DMS153 treated with DMSO at 0.1 percent for 48 hours (cell line): ENCODE results near the gene DRICH1.
"Not testable (repeated sequence)": the region's sequence is repeated elsewhere in the genome, so short reads cannot be mapped to it uniquely, and the experiment has no call there.

Experiments
- DNase-seq: peaks from one replicate; lab custom pipeline; 2025; ENCODE audit not compliant: unreplicated experiment; lab: John Stamatoyannopoulos, UW

DRICH1 gene

GRCh38 chr22:23651676-23652075 is 19.6 kb upstream of the DRICH1 start:
- no peak for DNase-seq

DNA sequence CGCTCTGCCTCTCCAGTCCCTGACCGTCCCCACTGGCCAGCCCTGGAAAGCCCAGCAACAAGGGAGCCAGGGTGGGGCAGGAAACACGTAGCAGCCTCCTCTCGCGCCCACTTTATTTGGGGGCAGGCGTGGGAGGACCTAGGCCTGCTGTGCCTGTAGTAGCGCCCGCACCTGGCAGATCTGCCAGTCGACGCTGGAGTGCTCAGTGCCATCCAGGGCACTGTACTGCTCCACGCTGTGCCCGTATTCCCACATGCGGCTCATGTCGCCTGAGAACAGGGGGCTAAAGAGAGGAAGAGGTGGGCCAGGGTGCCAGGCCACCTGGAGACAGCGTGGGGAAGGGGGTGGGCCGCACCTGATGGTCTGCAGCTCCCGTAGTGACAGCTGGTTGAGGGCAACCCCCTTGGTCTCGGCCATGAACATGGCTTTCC is 17.0 kb upstream of the DRICH1 start:
- no peak for DNase-seq

DNA sequence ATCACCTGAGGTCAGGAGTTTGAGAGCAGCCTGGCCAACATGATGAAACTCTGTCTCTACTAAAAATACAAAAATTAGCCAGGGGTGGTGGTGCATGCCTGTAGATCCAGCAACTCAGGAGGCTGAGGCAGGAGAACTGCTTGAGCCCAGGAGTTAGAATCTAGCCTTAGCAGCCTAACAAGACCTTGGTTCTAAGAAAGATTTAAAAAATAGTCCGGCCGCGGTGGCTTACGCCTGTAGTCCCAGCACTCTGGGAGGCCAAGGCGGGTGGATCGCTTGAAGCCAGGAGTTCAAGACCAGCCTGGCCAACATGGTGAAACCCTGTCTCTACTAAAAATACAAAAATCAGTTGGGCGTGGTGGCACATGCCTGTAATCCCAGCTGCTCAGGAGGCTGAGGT is 14.4 kb upstream of the DRICH1 start:
- not testable (repeated sequence) for DNase-seq

DNA sequence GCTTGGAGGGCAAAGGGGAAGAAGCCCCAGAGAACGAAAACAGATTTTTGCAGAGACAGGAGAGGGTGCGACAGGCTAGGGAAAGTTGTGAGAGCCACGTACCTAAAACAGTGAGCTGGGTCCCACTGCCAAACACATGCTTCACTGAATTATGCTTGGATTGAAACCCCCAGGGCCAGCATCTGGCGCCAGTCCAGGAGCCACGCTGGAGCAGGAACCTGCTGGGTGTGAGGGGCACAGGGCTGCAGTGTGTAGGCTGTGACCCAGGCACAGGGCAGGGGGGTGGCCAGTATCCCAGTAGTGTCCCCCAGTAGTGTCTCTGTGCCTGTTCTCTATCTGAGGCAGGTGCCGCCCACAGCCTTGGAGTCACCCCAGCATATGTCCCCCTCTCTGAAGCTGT is 8.1 kb upstream of the DRICH1 start:
- DNase-seq = not testable (repeated sequence)

GRCh38 chr22:23639661-23640060 is 7.5 kb upstream of the DRICH1 start:
- DNase-seq = no peak

GRCh38 chr22:23638611-23639010 is 6.5 kb upstream of the DRICH1 start:
- no peak for DNase-seq

DNA sequence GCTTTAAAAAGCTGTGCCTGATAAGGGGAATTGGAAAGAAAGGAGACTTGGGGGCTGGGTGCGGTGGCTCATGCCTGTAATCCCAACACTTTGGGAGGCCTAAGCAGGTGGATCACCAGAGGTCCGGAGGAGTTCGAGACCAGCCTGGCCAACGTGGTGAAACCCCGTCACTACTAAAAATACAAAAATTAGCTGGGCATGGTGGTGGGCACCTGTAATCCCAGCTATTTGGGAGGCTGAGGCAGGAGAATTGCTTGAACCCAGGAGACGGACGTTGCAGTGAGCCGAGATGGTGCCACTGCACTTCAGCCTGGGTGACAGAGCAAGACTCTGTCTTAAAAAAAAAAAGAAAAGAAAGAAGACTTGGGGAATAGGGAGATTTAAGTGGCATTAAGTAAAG is 3.2 kb upstream of the DRICH1 start:
- DNase-seq = not testable (repeated sequence)

DNA sequence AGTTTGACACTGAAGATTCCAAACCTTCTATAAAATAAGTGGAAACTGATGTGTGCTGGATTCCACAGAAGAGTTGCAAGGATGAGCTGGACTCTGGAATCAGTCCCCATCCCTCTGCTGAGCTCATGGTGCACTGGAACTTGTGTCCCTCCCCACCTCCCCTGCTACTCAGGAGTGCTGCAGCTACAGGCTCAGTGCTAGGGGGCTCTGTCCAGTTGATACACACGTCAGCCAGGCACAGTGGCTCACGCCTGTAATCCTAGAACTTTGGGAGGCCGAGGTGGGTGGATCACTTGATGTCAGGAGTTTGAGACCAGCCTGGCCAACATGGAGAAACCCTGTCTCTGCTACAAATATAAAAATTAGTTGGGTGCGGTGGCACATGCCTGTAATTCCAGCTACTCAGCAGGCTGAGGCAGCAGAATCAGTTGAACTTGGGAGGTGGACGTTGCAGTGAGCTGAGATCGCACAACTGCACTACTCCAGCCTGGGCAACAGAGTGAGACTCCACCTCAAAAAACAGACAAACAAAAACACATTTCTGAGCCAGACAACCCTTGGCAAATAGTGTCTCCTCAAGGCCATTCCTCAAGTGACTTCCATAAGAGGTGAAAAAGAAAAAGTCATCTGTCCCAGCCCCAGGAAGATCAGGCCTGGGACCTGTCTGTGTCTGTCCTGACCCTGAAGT is 3.9 kb downstream of the DRICH1 start:
- DNase-seq = not testable (repeated sequence)

- DNase-seq = not testable (repeated sequence)
Measured at GRCh38 chr22:23627401-23628055, 4.6 kb downstream of the DRICH1 start.

DNA sequence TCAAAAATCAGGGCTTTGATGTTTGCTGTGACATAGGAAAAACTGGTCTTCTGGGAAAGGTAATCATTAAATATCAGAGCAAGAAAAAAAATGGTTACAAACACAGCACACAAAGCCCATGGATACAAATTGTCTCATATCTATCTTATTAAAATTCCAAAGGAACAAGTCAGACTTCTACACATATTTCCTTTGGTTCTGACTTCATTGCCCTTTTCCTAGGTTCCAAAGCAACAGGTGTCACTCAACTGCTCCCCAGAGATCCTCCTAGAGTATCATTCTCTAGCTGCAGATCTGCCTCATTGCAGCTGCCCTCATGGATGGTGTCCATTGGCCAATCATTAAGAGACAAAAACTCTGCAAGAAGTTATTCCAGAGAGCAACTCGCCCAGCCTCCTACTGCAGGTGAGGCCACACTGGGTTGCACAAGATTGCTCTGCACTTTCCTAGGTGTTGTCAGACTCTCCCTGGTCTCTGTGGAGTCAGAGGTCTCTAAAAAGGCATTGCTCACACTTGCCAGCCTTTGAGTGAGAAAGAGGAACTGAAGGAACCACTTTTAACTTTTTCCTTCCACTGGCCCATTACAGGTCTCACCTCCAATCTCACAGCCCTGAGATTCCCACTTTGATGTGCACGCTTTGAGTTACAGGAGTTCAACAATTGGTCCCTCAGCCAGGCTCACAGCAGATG is 5.7 kb downstream of the DRICH1 start:
- no peak for DNase-seq

GRCh38 chr22:23622634-23623033 is 9.5 kb downstream of the DRICH1 start:
- DNase-seq = no peak

- not testable (repeated sequence) for DNase-seq
Measured at GRCh38 chr22:23621916-23622315, 10.2 kb downstream of the DRICH1 start.

DNA sequence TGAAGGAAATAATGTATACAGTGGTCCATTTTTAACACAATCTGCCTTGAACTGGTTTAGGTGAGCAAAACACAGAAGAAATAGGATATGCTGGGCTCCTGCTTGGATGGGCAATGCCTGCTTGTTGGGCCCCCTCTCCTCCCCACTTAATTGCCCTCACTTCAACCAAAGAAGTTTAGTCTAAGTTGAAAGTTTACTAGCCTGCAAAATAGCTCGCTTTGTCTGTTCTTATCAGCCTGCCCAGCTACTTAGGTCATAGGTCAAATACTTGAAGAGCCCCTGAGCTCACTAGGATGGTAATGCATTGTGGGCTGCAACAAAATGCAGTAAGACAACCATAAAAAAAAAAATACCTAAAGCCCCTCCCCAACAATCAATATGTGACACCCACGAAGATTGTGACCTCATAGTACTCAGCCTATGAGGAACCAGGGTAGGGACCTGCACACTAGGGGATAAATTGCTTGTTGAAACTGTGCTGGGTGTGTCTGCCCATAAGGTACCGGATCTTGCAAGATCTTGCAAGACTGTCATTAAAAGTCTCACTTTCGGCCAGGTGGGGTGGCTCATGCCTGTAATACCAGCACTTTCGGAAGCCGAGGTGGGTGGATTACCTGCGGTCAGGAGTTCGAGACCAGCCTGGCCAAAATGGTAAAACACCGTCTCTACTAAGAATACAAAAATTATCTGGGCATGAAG is 10.9 kb downstream of the DRICH1 start:
- DNase-seq = no peak

DNA sequence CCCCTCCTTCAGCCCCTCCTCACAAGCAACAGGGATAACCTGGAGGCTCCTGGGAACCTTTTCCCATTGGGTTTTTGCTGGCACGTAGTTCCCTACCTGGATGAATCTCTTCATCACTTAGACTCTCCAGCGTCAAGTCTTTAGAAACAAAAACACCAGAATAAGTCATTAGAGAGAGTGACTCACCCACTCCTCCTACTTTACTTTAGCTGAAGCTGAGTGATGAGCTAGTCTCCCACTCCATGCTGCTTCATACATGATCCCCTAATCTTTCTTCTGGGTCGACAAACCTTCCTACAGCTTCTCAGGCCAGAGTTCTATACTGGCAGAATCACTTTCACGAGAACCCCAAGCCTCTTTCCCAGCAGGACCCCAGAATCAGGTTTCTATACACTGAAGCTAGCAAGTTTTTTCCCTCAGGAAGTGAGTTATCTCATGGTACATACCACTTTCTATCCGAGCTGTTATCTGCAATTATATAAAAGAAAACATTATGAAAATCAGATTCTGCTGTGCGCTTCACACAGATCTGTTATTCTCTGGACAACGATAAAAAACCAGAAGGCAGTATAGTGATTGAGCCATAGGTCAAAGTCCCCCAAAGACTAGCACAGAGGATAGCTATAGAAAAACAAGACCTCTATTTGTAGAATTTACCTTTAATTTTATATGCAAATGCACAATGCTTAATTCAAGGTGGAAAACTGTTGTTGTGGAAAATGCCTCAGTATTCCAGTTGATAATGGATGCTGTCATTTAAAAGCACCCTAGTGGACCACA is 18.7 kb downstream of the DRICH1 start:
- no peak for DNase-seq

GRCh38 chr22:23609983-23610781 is 21.9 kb downstream of the DRICH1 start:
- DNase-seq = no peak

GRCh38 chr22:23608583-23608982 is 23.5 kb downstream of the DRICH1 start:
- DNase-seq = no peak

GRCh38 chr22:23606204-23607131 is 25.7 kb downstream of the DRICH1 start:
- no peak for DNase-seq

DNA sequence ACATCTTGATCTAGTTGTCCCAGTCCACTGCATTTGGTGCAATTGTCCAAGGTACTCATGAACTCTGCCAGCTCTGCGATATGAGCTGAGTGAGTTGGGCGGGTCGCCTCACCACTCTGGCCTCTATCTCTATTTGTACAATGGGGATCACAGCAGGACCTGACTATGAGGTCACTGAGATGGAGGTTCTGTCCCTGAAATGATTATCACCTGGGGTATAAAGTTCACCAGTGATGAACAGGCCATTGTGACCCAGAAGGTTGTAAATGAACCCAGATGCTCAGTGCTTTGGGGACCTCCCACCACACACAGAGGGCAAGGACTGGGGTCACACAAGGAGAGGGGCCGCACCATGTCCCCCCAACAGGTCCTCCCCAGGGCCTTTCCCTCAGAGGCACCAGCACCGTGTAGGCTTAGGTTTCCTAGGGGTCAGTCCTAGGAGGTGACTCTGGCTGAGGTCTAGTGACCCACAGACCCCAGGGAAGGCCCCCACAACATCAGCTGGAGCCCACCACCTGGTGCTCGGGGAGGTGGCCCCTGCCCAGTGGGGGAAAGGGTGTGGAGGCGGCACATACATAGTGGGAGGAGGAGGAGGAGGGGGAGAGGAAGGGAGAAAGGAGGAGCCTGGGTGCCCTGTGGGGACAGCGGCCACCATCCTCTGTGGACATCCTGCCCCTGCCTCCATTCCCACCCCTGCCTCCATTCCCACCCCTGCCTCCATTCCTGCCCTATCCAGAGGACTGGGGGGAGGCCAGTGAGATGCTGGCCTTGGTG is 27.0 kb downstream of the DRICH1 start:
- DNase-seq = no peak
